Activated T-helper 17 cell treated with anti-CD3 and anti-CD28 coated beads, Interleukin-2, amount 50 U/mL, for 72 hours (primary cell): ENCODE data around the gene PNISR. TPM values are rescaled to one million over a fixed set of nuclear protein-coding genes. Genes with fewer than 3 reads are reported as not detected.

Experiments used
- ATAC-seq: fragments of 150-1000 bp; cut with Tn5 transposase; replicated peaks from 2 replicates; pipeline ENCODE4 v1.10.0; 2021; ENCODE audit warnings: mild to moderate bottlenecking, moderate library complexity
- H3K27ac Mint-ChIP-seq: one replicate; pipeline ENCODE4 v1.8.0; 2022; ENCODE audit warnings: mixed read lengths
- H3K27me3 Mint-ChIP-seq: one replicate; pipeline ENCODE4 v1.8.0; 2022; ENCODE audit warnings: mixed read lengths
- H3K36me3 Mint-ChIP-seq: one replicate; pipeline ENCODE4 v1.8.0; 2022; ENCODE audit warnings: low read depth, mild to moderate bottlenecking, mixed read lengths
- H3K4me1 Mint-ChIP-seq: one replicate; pipeline ENCODE4 v1.8.0; 2022; ENCODE audit warnings: mixed read lengths
- H3K4me3 Mint-ChIP-seq: one replicate; pipeline ENCODE4 v1.8.0; 2022; ENCODE audit warnings: mild to moderate bottlenecking, mixed read lengths
- H3K9me3 Mint-ChIP-seq: one replicate; pipeline ENCODE4 v1.8.0; 2022; ENCODE audit warnings: mixed read lengths
- total RNA-seq, 2 donors: library from RNA; stranded (reverse); gene quantifications; one replicate each; pipeline ENCODE4 v1.2.3, GENCODE V29; 2022

The PNISR gene
- total RNA-seq, 2 donors from 2014 or later: 115 to 288 TPM

- Mint-ChIP-seq H3K27me3 (no peaks in the 10 kb centered on the region), H3K4me1 (no peaks in the 10 kb centered on the region), H3K4me3 (no peak overlapping the region), H3K9me3 (no peaks in the 10 kb centered on the region), H3K36me3 (no peaks in the 10 kb centered on the region), H3K27ac (no peak overlapping the region)
- no peak for ATAC-seq
Measured at GRCh38 chr6:99369533-99369932, 55.6 kb downstream of the PNISR start.

GRCh38 chr6:99366852-99367251 lies 58.3 kb downstream of the PNISR start:
- Mint-ChIP-seq H3K4me1 (peaks cover 4% of the 10 kb centered on the region), H3K27ac (no peak overlapping the region), H3K27me3 (no peaks in the 10 kb centered on the region), H3K9me3 (no peaks in the 10 kb centered on the region), H3K36me3 (no peaks in the 10 kb centered on the region), H3K4me3 (no peak overlapping the region)
- no peak for ATAC-seq

GRCh38 chr6:99364026-99364425 lies 61.1 kb downstream of the PNISR start:
- peak overlapping the region; percentile 1 for H3K4me3 Mint-ChIP-seq
- no peaks in the 10 kb centered on the region for H3K36me3 Mint-ChIP-seq
- peaks cover 19% of the 10 kb centered on the region for H3K27me3 Mint-ChIP-seq
- H3K9me3 Mint-ChIP-seq: no peaks in the 10 kb centered on the region
- ATAC-seq: peak; percentile 80
- peak overlapping the region; percentile 71 for H3K27ac Mint-ChIP-seq
- peaks cover 4% of the 10 kb centered on the region for H3K4me1 Mint-ChIP-seq

- Mint-ChIP-seq H3K4me1 (peaks cover 4% of the 10 kb centered on the region), H3K27ac (peak overlapping the region; percentile 23), H3K36me3 (no peaks in the 10 kb centered on the region), H3K4me3 (no peak overlapping the region), H3K9me3 (no peaks in the 10 kb centered on the region), H3K27me3 (peaks cover 19% of the 10 kb centered on the region)
- peak; percentile 72 for ATAC-seq
Measured at GRCh38 chr6:99362678-99363268, 62.3 kb downstream of the PNISR start.

GRCh38 chr6:99359800-99360199 lies 65.3 kb downstream of the PNISR start:
- ATAC-seq: no peak
- no peaks in the 10 kb centered on the region for H3K9me3 Mint-ChIP-seq
- peaks cover 4% of the 10 kb centered on the region for H3K4me1 Mint-ChIP-seq
- no peak overlapping the region for H3K4me3 Mint-ChIP-seq
- peaks cover 34% of the 10 kb centered on the region for H3K27me3 Mint-ChIP-seq
- no peak overlapping the region for H3K27ac Mint-ChIP-seq
- H3K36me3 Mint-ChIP-seq: no peaks in the 10 kb centered on the region

- Mint-ChIP-seq H3K4me3 (no peak overlapping the region), H3K27ac (no peak overlapping the region), H3K9me3 (no peaks in the 10 kb centered on the region), H3K36me3 (no peaks in the 10 kb centered on the region), H3K27me3 (peaks cover 49% of the 10 kb centered on the region), H3K4me1 (no peaks in the 10 kb centered on the region)
- no peak for ATAC-seq
Measured at GRCh38 chr6:99356641-99357040, 68.5 kb downstream of the PNISR start.

- no peaks in the 10 kb centered on the region for H3K9me3 Mint-ChIP-seq
- no peaks in the 10 kb centered on the region for H3K4me1 Mint-ChIP-seq
- ATAC-seq: no peak
- peaks cover 51% of the 10 kb centered on the region for H3K27me3 Mint-ChIP-seq
- H3K36me3 Mint-ChIP-seq: no peaks in the 10 kb centered on the region
- H3K27ac Mint-ChIP-seq: no peak overlapping the region
- no peak overlapping the region for H3K4me3 Mint-ChIP-seq
Measured at GRCh38 chr6:99354983-99355382, 70.1 kb downstream of the PNISR start.

GRCh38 chr6:99353126-99353525 lies 72.0 kb downstream of the PNISR start:
- H3K9me3 Mint-ChIP-seq: no peaks in the 10 kb centered on the region
- H3K27me3 Mint-ChIP-seq: peaks cover 55% of the 10 kb centered on the region
- no peak overlapping the region for H3K4me3 Mint-ChIP-seq
- no peak overlapping the region for H3K27ac Mint-ChIP-seq
- no peak for ATAC-seq
- H3K4me1 Mint-ChIP-seq: no peaks in the 10 kb centered on the region
- H3K36me3 Mint-ChIP-seq: no peaks in the 10 kb centered on the region

GRCh38 chr6:99350573-99350972 lies 74.5 kb downstream of the PNISR start:
- no peak for ATAC-seq
- H3K9me3 Mint-ChIP-seq: no peaks in the 10 kb centered on the region
- H3K27ac Mint-ChIP-seq: no peak overlapping the region
- no peaks in the 10 kb centered on the region for H3K36me3 Mint-ChIP-seq
- H3K27me3 Mint-ChIP-seq: peaks cover 59% of the 10 kb centered on the region
- no peak overlapping the region for H3K4me3 Mint-ChIP-seq
- no peaks in the 10 kb centered on the region for H3K4me1 Mint-ChIP-seq

GRCh38 chr6:99349171-99350141 lies 75.7 kb downstream of the PNISR start, which contains the start of gene FAXC:
Gene FAXC, minus strand, starts transcription at chr6:99349674. Its CDS starts 302 bp downstream, at chr6:99349372.
- no peaks in the 10 kb centered on the region for H3K9me3 Mint-ChIP-seq
- ATAC-seq: peak; percentile 40

GRCh38 chr6:99348288-99349170 lies 76.6 kb downstream of the PNISR start:
- H3K27me3 Mint-ChIP-seq: peaks cover 64% of the 10 kb centered on the region
- H3K4me3 Mint-ChIP-seq: peak overlapping the region; percentile 17
- peaks cover 4% of the 10 kb centered on the region for H3K4me1 Mint-ChIP-seq
- no peaks in the 10 kb centered on the region for H3K9me3 Mint-ChIP-seq
- ATAC-seq: no peak
- no peaks in the 10 kb centered on the region for H3K36me3 Mint-ChIP-seq
- H3K27ac Mint-ChIP-seq: no peak overlapping the region

More at GRCh38 chr6:99349171-99350141, 75.7 kb downstream of the PNISR start, which contains the start of gene FAXC:
- Mint-ChIP-seq H3K36me3 (no peaks in the 10 kb centered on the region), H3K4me3 (peak within 1 kb of the TSS; percentile 17), H3K27ac (no peak within 1 kb of the TSS), H3K27me3 (peaks cover 59% of the 10 kb centered on the region), H3K4me1 (peaks cover under 1% of the 10 kb centered on the region)
